IPS DF 6.9 (cell line): Measurements from ENCODE around the gene ZNF341.

Experiments used
- DNase-seq: peaks from one replicate; pipeline ENCODE4 v3.0.0-alpha.2; 2013; ENCODE audit warnings: low read depth, low spot score
- H3K27ac ChIP-seq: one replicate; pipeline ENCODE4 v1.5.1; 2013; ENCODE audit warnings: low read length, control low read depth
- H3K27me3 ChIP-seq: 2 replicates; pipeline ENCODE4 v1.6.1; 2013; ENCODE audit warnings: mild to moderate bottlenecking, low read length; ENCODE audit not compliant: control insufficient read depth, insufficient read depth
- H3K36me3 ChIP-seq: 2 replicates; pipeline ENCODE4 v1.6.1; 2013; ENCODE audit warnings: low read length; ENCODE audit not compliant: control insufficient read depth, insufficient read depth
- H3K4me1 ChIP-seq: 2 replicates; pipeline ENCODE4 v1.6.1; 2013; ENCODE audit warnings: low read length; ENCODE audit not compliant: control insufficient read depth, insufficient read depth
- H3K4me3 ChIP-seq: 2 replicates; pipeline ENCODE4 v1.5.1; 2013; ENCODE audit warnings: mild to moderate bottlenecking, low read length
- H3K9me3 ChIP-seq: 2 replicates; pipeline ENCODE4 v1.6.1; 2013; ENCODE audit warnings: low read length, inconsistent platforms; ENCODE audit not compliant: control insufficient read depth, insufficient read depth
- WGBS: extraction: QIAGEN DNeasy Blood & Tissue Kit; methylation state at CpG from one replicate; pipeline ENCODE4 v1.1.7; 2013; ENCODE audit warnings: mixed read lengths, missing lambda C conversion rate; ENCODE audit not compliant: insufficient read length, insufficient coverage; 5-methylcytosine and 5-hydroxymethylcytosine counted together

The ZNF341 gene

DNA sequence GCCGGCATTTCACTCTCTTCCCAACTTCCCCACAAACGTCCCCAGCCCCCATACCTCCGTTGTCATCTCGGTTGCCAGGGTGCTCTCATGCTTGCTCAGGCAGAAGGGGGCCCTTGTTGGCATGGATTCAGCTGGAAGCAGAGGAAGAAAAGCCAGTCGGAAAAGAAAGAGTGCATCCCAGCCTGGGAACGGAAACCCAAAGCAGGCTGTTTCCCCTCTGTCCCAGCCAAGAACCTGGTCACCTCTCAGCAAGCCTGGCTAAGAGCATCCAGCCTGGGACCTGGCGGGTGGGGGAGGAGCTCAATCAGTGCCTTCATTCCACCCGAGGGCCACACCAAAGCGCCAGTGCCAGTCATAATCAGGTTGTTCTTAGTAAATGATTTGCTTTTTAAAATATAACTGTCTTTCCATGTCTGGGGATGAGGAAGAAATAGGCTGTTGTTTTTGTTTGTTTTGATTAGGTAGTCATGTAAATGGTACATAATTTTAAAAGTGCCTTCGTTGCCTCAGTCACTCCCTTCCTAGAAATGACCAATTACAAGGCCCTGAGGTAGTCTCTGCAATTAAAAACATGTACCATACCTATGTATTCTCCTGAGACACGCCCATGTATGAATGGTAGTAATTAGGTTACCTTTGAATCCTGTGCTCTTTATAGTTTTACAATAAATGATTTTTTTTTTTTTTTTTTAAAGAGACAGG, 100.5 kb downstream of the ZNF341 start:
- Histone ChIP-seq H3K9me3 (no peaks in the 10 kb centered on the region), H3K4me1 (no peaks in the 10 kb centered on the region), H3K36me3 (no peaks in the 10 kb centered on the region), H3K27me3 (no peaks in the 10 kb centered on the region), H3K27ac (no peak overlapping the region), H3K4me3 (no peak overlapping the region)
- no peak for DNase-seq
- no CpG with 5 or more reads among the region's 11 CpGs for WGBS

DNA sequence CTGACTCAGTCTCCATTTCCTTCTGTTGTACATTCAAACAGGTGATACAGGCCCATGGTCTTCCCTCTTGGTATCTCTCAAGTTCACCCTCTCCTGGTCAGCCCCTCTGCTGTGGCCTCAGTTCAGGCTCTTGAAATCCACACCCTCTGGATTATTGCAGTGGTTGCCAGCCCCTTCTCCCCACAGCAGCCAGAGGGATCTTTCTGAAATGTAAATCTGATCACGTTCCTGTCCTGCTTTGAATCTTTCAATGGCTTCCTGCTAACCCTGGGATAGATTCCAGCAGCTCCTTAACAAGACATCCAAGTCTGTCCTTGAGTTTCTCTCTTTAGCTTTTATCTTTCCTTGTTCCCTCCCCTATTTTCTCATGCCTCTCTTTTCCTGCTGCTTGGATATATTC, 101.5 kb downstream of the ZNF341 start:
- H3K9me3 ChIP-seq, result no peaks in the 10 kb centered on the region
- no peak overlapping the region for H3K27ac ChIP-seq
- no peaks in the 10 kb centered on the region for H3K36me3 ChIP-seq
- no CpG with 5 or more reads among the region's 1 CpG for WGBS
- no peak for DNase-seq
- H3K4me3 ChIP-seq, result no peak overlapping the region
- H3K27me3 ChIP-seq, result no peaks in the 10 kb centered on the region
- H3K4me1 ChIP-seq, result no peaks in the 10 kb centered on the region

GRCh38 chr20:33835615-33836172, 103.9 kb downstream of the ZNF341 start:
- H3K27me3 ChIP-seq, result no peaks in the 10 kb centered on the region
- no peaks in the 10 kb centered on the region for H3K4me1 ChIP-seq
- no peaks in the 10 kb centered on the region for H3K9me3 ChIP-seq
- WGBS, result no CpG with 5 or more reads among the region's 9 CpGs
- no peaks in the 10 kb centered on the region for H3K36me3 ChIP-seq
- H3K27ac ChIP-seq, result no peak overlapping the region
- H3K4me3 ChIP-seq, result no peak overlapping the region
- DNase-seq, result no peak

GRCh38 chr20:33836277-33836676, 104.5 kb downstream of the ZNF341 start:
- no peak for DNase-seq
- Histone ChIP-seq H3K27me3 (no peaks in the 10 kb centered on the region), H3K9me3 (no peaks in the 10 kb centered on the region), H3K27ac (no peak overlapping the region), H3K4me1 (no peaks in the 10 kb centered on the region), H3K4me3 (no peak overlapping the region), H3K36me3 (no peaks in the 10 kb centered on the region)
- no CpG with 5 or more reads among the region's 2 CpGs for WGBS

DNA sequence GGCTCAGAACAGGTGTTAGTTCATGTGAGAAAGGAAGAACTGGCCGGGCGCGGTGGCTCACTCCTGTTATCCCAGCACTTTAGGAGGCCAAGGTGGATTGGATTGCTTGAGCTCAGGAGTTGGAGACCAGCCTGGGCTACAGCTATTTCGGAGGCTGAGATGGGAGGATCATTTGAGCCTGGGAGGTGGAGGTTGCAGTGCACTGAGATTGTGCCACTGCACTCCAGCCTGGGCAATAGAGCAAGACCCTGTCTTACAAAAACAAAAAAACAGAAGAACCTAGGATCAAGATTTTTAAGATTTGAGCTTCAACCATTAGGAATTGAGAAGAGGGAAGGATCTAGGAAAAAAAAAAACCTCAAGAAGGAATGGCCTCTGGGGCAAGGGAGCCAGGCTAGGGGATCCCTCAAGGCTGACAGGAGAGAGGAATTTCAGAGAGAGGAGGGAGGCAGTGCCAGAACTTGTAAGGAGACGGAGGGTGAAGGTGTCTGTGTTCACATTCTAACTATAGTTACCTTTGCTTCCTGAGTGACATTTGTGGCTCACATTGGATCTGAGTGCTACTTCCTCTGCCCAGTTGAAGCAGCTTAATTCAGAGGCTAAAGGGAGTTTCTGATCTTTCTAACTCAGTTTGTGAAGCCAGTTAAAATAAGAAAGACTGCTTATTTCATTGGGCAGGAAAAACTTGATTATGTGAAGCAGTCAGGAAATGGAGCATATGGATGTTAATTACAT, 105.5 kb downstream of the ZNF341 start:
- Histone ChIP-seq H3K36me3 (no peaks in the 10 kb centered on the region), H3K9me3 (no peaks in the 10 kb centered on the region), H3K27me3 (no peaks in the 10 kb centered on the region), H3K27ac (no peak overlapping the region), H3K4me3 (no peak overlapping the region), H3K4me1 (peaks cover 2% of the 10 kb centered on the region; the same call in 1 of the 2 replicates)
- no peak for DNase-seq
- WGBS, result no CpG with 5 or more reads among the region's 5 CpGs

- H3K9me3 ChIP-seq, result no peaks in the 10 kb centered on the region
- H3K27ac ChIP-seq, result no peak overlapping the region
- peaks cover 2% of the 10 kb centered on the region; the same call in 1 of the 2 replicates for H3K4me1 ChIP-seq
- DNase-seq, result no peak
- WGBS, result no CpG with 5 or more reads among the region's 8 CpGs
- H3K27me3 ChIP-seq, result no peaks in the 10 kb centered on the region
- no peak overlapping the region for H3K4me3 ChIP-seq
- no peaks in the 10 kb centered on the region for H3K36me3 ChIP-seq
Measured at GRCh38 chr20:33838035-33838864, 106.5 kb downstream of the ZNF341 start.

GRCh38 chr20:33839591-33839990, 107.8 kb downstream of the ZNF341 start:
- WGBS, result no CpG with 5 or more reads among the region's 3 CpGs
- no peaks in the 10 kb centered on the region for H3K27me3 ChIP-seq
- H3K4me3 ChIP-seq, result no peak overlapping the region
- H3K36me3 ChIP-seq, result no peaks in the 10 kb centered on the region
- no peaks in the 10 kb centered on the region for H3K9me3 ChIP-seq
- peaks cover 2% of the 10 kb centered on the region; the same call in 1 of the 2 replicates for H3K4me1 ChIP-seq
- DNase-seq, result no peak
- no peak overlapping the region for H3K27ac ChIP-seq

GRCh38 chr20:33840160-33840559, 108.4 kb downstream of the ZNF341 start:
- no peak for DNase-seq
- H3K4me1 ChIP-seq, result peaks cover 2% of the 10 kb centered on the region; the same call in 1 of the 2 replicates
- H3K36me3 ChIP-seq, result no peaks in the 10 kb centered on the region
- H3K9me3 ChIP-seq, result no peaks in the 10 kb centered on the region
- no CpG with 5 or more reads among the region's 7 CpGs for WGBS
- no peak overlapping the region for H3K27ac ChIP-seq
- H3K4me3 ChIP-seq, result no peak overlapping the region
- H3K27me3 ChIP-seq, result no peaks in the 10 kb centered on the region

- Histone ChIP-seq H3K4me3 (no peak overlapping the region), H3K27ac (no peak overlapping the region), H3K4me1 (peaks cover 3% of the 10 kb centered on the region), H3K27me3 (no peaks in the 10 kb centered on the region), H3K9me3 (no peaks in the 10 kb centered on the region), H3K36me3 (no peaks in the 10 kb centered on the region)
- WGBS, result no CpG with 5 or more reads among the region's 4 CpGs
- no peak for DNase-seq
Measured at GRCh38 chr20:33840759-33841435, 109.1 kb downstream of the ZNF341 start.

DNA sequence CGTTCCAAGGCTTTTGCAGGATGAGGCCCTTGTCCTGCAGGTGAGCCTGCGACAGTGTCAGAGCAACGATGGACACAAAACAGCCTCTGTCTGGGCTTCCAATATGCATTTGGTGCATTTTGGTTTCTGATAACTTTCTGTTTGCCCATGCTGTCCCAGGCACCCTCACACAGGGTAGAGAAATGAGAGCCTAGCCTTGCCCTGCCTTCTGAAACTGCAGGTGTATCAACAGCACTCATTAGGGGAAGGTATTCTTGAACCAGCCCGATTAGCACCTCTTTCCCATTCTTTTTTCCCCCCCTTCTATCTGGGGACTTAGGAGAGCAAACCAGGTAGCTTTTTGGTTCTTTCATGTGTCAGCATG, 109.6 kb downstream of the ZNF341 start:
- DNase-seq, result no peak
- Histone ChIP-seq H3K4me1 (peaks cover 4% of the 10 kb centered on the region), H3K36me3 (no peaks in the 10 kb centered on the region), H3K27ac (no peak overlapping the region), H3K27me3 (no peaks in the 10 kb centered on the region), H3K9me3 (no peaks in the 10 kb centered on the region), H3K4me3 (no peak overlapping the region)
- no CpG with 5 or more reads among the region's 4 CpGs for WGBS
